PC-9 (cell line): Measurements from ENCODE around the gene PARG. TPM values are rescaled to one million over a fixed set of nuclear protein-coding genes. Genes with fewer than 3 reads are reported as not detected.

Source experiments
- BruUV-seq: library from RNA; stranded (reverse); fragments of 400-500 nt; replicated peaks from 2 replicates; lab custom pipeline; 2021; lab: Mats Ljungman, UMichigan
- CTCF ChIA-PET: fragments of 300-600 bp; sonication (Branson Sonifier 250); formaldehyde crosslinking; loops from one replicate; lab custom pipeline; 2022; ENCODE audit warnings: antibody characterized with exemption; lab: Charles Lee
- POLR2A ChIA-PET: fragments of 300-600 bp; sonication (Branson Sonifier 250); formaldehyde crosslinking; loops from one replicate; lab custom pipeline; 2022; ENCODE audit warnings: antibody characterized with exemption; ENCODE audit not compliant: unreplicated experiment; lab: Charles Lee
- DNase-seq, 2 experiments: peaks; one replicate each; pipeline versions ENCODE4 v3.0.0 to v3.0.0-alpha.2; 2015 to 2022; ENCODE audit warnings: mixed read lengths in 1 of 2
- H2AFZ ChIP-seq: fragments of 200-600 bp; sonication (generic); 2 replicates; pipeline ENCODE4 v1.8.1; 2017; ENCODE audit warnings: antibody characterized with exemption
- H3F3A ChIP-seq: fragments of 200-600 bp; sonication (generic); 2 replicates; pipeline ENCODE4 v1.8.1; 2017; ENCODE audit warnings: antibody characterized with exemption, mild to moderate bottlenecking, low read depth; ENCODE audit not compliant: insufficient read depth
- H3K27ac ChIP-seq: fragments of 200-600 bp; sonication (generic); 2 replicates; pipeline ENCODE4 v1.6.1; 2016; ENCODE audit warnings: mixed run types
- H3K27me3 ChIP-seq: fragments of 200-600 bp; sonication (generic); 2 replicates; pipeline ENCODE4 v1.6.1; 2016; ENCODE audit warnings: low read depth, mixed run types; ENCODE audit not compliant: insufficient read depth
- H3K36me3 ChIP-seq: fragments of 200-600 bp; sonication (generic); 2 replicates; pipeline ENCODE4 v1.6.1; 2016; ENCODE audit warnings: low read depth, mixed run types
- H3K4me1 ChIP-seq: fragments of 200-600 bp; sonication (generic); replicated peaks from 2 replicates; pipeline ENCODE4 v1.6.1; 2016; ENCODE audit warnings: mixed run types; ENCODE audit not compliant: insufficient read depth
- H3K4me2 ChIP-seq: fragments of 200-600 bp; sonication (generic); 2 replicates; pipeline ENCODE4 v1.6.1; 2017; ENCODE audit warnings: mixed run types
- H3K4me3 ChIP-seq: fragments of 200-600 bp; sonication (generic); 2 replicates; pipeline ENCODE4 v1.6.1; 2016; ENCODE audit warnings: mixed run types
- H3K79me2 ChIP-seq: fragments of 200-600 bp; sonication (generic); 2 replicates; pipeline ENCODE4 v1.6.1; 2017; ENCODE audit warnings: low read depth, mixed run types
- H3K9me2 ChIP-seq: fragments of 200-600 bp; sonication (generic); 2 replicates; pipeline ENCODE4 v1.8.1; 2017; ENCODE audit warnings: mild to moderate bottlenecking; ENCODE audit not compliant: insufficient read depth
- H3K9me3 ChIP-seq: fragments of 200-600 bp; sonication (generic); 2 replicates; pipeline ENCODE4 v1.8.1; 2016; ENCODE audit warnings: low read depth; ENCODE audit not compliant: insufficient read depth
- H4K20me1 ChIP-seq: fragments of 200-600 bp; sonication (generic); 2 replicates; pipeline ENCODE4 v1.8.1; 2017; ENCODE audit not compliant: insufficient read depth
- EZH2 ChIP-seq: fragments of 200-600 bp; sonication (generic); IDR thresholded peaks from 2 replicates; pipeline ENCODE4 v1.8.0; 2017; ENCODE audit warnings: antibody characterized with exemption, low read depth
- intact Hi-C: fragments of 100-400 bp; cut with micrococcal nuclease; formaldehyde crosslinking; loops from one replicate; pipeline ENCODE4 v1.10.0; 2022; ENCODE audit not compliant: unreplicated experiment
- total RNA-seq: library from RNA; stranded (reverse); gene quantifications from 2 replicates; pipeline ENCODE4 v1.2.3, GENCODE V29; 2021
- TF ChIP-seq, protein P1 (sequence below): fragments of 200-600 bp; sonication (generic); conservative IDR thresholded peaks from 2 replicates; pipeline ENCODE4 v1.6.1; 2017; ENCODE audit warnings: mixed run types, antibody characterized with exemption, mild to moderate bottlenecking, moderate library complexity

The PARG gene
- total RNA-seq, 1 experiment from 2014 or later, result 38.8 TPM

DNA sequence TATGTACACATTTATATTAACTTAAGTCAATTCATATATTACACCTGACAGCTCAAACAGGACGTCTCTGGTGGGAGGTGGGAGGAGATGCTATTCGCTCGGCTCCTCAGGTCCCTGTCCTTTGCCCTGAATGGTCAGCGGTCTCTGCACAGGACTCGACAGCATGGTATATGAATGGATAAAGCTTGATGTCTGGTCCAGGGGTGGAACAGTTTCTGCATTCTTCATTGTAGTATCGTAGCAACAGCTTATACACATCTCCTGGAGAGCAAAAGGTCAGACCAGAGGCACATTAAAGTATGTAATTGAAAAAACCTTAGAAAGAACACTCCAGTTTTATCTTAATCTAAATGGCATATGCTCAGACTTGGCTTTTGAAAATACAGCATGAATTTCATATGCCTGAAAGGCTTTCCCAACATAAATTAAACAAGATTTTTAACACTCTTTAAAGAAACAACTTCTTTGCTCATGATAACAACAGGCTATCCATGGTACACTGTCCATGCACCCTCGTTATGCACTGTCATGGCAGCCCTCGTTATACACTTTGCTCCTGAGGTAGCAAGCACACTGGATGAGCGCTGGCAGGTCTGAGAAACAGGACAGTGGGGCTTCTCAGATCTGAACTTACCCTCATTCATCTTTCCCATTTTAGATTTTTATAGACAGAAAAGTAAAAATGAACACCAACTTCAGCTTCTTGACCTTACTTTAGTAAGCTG lies 122.4 kb downstream of the PARG start:
- Histone ChIP-seq H3K36me3 (peaks cover 17% of the 10 kb centered on the region), H3K9me3 (no peaks in the 10 kb centered on the region), H4K20me1 (no peaks in the 10 kb centered on the region), H3F3A (no peaks in the 10 kb centered on the region), H3K4me3 (no peak overlapping the region), H3K4me1 (no peaks in the 10 kb centered on the region), H3K9me2 (no peaks in the 10 kb centered on the region), H3K4me2 (no peak overlapping the region), H2AFZ (no peak overlapping the region), H3K27me3 (no peaks in the 10 kb centered on the region), H3K27ac (no peak overlapping the region), H3K79me2 (no peaks in the 10 kb centered on the region)
- no peak for TF ChIP-seq EZH2
- TF ChIP-seq, protein P1, sequence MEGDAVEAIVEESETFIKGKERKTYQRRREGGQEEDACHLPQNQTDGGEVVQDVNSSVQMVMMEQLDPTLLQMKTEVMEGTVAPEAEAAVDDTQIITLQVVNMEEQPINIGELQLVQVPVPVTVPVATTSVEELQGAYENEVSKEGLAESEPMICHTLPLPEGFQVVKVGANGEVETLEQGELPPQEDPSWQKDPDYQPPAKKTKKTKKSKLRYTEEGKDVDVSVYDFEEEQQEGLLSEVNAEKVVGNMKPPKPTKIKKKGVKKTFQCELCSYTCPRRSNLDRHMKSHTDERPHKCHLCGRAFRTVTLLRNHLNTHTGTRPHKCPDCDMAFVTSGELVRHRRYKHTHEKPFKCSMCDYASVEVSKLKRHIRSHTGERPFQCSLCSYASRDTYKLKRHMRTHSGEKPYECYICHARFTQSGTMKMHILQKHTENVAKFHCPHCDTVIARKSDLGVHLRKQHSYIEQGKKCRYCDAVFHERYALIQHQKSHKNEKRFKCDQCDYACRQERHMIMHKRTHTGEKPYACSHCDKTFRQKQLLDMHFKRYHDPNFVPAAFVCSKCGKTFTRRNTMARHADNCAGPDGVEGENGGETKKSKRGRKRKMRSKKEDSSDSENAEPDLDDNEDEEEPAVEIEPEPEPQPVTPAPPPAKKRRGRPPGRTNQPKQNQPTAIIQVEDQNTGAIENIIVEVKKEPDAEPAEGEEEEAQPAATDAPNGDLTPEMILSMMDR, result no peak
- DNase-seq, result no peak
- BruUV-seq, result no TSS peak
- CTCF ChIA-PET, result no interaction called here
- POLR2A ChIA-PET, result no interaction called here
- intact Hi-C loops, result no loop called here

DNA sequence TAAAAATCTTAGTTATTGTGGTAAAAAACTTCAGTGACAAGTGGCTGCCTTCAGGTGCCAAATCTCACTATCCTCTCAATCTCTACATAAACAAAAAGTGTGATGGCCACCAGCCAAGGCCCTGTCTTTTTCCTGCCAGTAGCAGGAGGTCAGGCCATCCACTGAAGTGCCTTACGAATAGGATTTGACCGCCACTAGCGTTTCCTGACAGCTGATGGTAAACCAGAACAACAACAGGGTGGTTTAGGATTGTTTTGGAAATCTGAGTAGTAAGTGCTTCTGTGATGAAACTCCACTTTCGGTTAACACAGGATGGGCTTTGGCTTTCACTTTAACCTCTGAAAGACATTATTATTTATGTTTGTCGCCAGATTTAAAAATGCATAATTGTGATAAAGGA lies 124.0 kb downstream of the PARG start:
- no peaks in the 10 kb centered on the region for H3K9me2 ChIP-seq
- no peak overlapping the region for H3K4me3 ChIP-seq
- H3K9me3 ChIP-seq, result no peaks in the 10 kb centered on the region
- no peaks in the 10 kb centered on the region for H3K27me3 ChIP-seq
- intact Hi-C loops, result no loop called here
- ChIA-PET POLR2A (no interaction called here), CTCF (no interaction called here)
- TF ChIP-seq EZH2, result no peak
- TF ChIP-seq, protein P1, result no peak
- no peak overlapping the region for H3K27ac ChIP-seq
- no peaks in the 10 kb centered on the region for H3K79me2 ChIP-seq
- no peaks in the 10 kb centered on the region for H4K20me1 ChIP-seq
- H2AFZ ChIP-seq, result no peak overlapping the region
- BruUV-seq, result no TSS peak
- no peak overlapping the region for H3K4me2 ChIP-seq
- H3K36me3 ChIP-seq, result peaks cover 17% of the 10 kb centered on the region
- DNase-seq, result no peak
- no peaks in the 10 kb centered on the region for H3K4me1 ChIP-seq
- no peaks in the 10 kb centered on the region for H3F3A ChIP-seq

DNA sequence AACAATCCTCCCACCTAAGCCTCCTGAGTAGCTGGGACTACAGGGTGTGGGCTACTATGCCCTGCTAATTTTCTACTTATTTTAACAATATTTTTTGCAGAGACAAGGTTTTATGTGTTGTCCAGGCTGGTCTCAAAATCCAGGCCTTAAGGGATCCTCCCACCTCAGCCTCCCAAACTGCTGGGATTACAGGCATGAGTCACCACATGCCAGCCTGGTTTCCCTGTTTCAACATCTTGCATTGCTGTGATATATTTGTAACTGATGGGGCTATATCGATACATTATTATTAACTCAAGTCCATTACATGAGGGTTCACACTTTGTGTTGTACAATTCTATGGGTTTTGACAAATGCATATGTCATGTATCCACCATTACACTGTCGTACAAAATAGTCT lies 137.8 kb downstream of the PARG start:
- DNase-seq, result no peak
- Histone ChIP-seq H3K9me3 (peaks cover 5% of the 10 kb centered on the region; the same call in 1 of the 2 replicates), H3K36me3 (no peaks in the 10 kb centered on the region), H3K27me3 (0 out of 2 replicates have a peak, but pooled peaks cover under 1% of the 10 kb centered on the region), H4K20me1 (no peaks in the 10 kb centered on the region), H3K79me2 (no peaks in the 10 kb centered on the region), H3F3A (no peaks in the 10 kb centered on the region), H3K27ac (no peak overlapping the region), H3K9me2 (no peaks in the 10 kb centered on the region), H3K4me2 (no peak overlapping the region), H2AFZ (no peak overlapping the region), H3K4me3 (no peak overlapping the region), H3K4me1 (no peaks in the 10 kb centered on the region)
- intact Hi-C loops, result no loop called here
- no peak for TF ChIP-seq EZH2
- TF ChIP-seq, protein P1, result no peak
- CTCF ChIA-PET, result no interaction called here
- BruUV-seq, result no TSS peak
- POLR2A ChIA-PET, result no interaction called here
